WTC11 (cell line): ENCODE measurements around the gene RNF115. TPM values are rescaled to one million over a fixed set of nuclear protein-coding genes. Genes with fewer than 3 reads are reported as not detected.
"Not testable (repeated sequence)": the region's sequence is repeated elsewhere in the genome, so short reads cannot be mapped to it uniquely, and the experiment has no call there.

Experiments
- ATAC-seq: fragments of 200-7000 bp; cut with Tn5 transposase; 2 replicates; pipeline ENCODE4 v1.10.0; 2021; ENCODE audit warnings: mild to moderate bottlenecking, moderate library complexity
- CTCF ChIA-PET: fragments of 300-600 bp; sonication (Branson Sonifier 250); formaldehyde crosslinking; loops from one replicate; lab custom pipeline; 2021; ENCODE audit warnings: antibody characterized with exemption; lab: Charles Lee
- POLR2A ChIA-PET: fragments of 350-600 bp; sonication (Branson Sonifier 250); formaldehyde crosslinking; loops from one replicate; lab custom pipeline; 2021; ENCODE audit warnings: antibody characterized with exemption; lab: Charles Lee
- DNase-seq: peaks from one replicate; pipeline ENCODE4 v3.0.0; 2021; ENCODE audit warnings: low spot score
- H3K27ac Mint-ChIP-seq: 2 replicates; pipeline ENCODE4 v1.8.0; 2021; ENCODE audit warnings: mixed read lengths
- H3K27me3 Mint-ChIP-seq: 2 replicates; pipeline ENCODE4 v1.8.0; 2021; ENCODE audit warnings: low read depth, mild to moderate bottlenecking, moderate library complexity, mixed read lengths
- H3K36me3 Mint-ChIP-seq: 2 replicates; pipeline ENCODE4 v1.8.0; 2021; ENCODE audit warnings: mixed read lengths
- H3K4me1 Mint-ChIP-seq: 2 replicates; pipeline ENCODE4 v1.8.0; 2022; ENCODE audit warnings: mixed read lengths
- H3K4me3 Mint-ChIP-seq: 2 replicates; pipeline ENCODE4 v1.8.0; 2021; ENCODE audit warnings: mild to moderate bottlenecking, moderate library complexity, mixed read lengths
- H3K9me3 Mint-ChIP-seq: 2 replicates; pipeline ENCODE4 v1.8.0; 2021; ENCODE audit warnings: mixed read lengths
- CBFB ChIP-seq: sonication (generic); formaldehyde crosslinking; IDR thresholded peaks from 2 replicates; pipeline ENCODE4 v1.8.1; 2022; ENCODE audit warnings: mild to moderate bottlenecking, low read depth, missing genetic modification reagents
- CREM ChIP-seq: sonication (generic); formaldehyde crosslinking; IDR thresholded peaks from 2 replicates; pipeline ENCODE4 v1.8.1; 2022; ENCODE audit warnings: mild to moderate bottlenecking, missing genetic modification reagents, moderate library complexity
- CTCF ChIP-seq: fragments of 200-600 bp; IDR thresholded peaks from 2 replicates; pipeline ENCODE4 v1.8.0; 2022; ENCODE audit warnings: antibody characterized with exemption
- ETV6 ChIP-seq: sonication (generic); formaldehyde crosslinking; IDR thresholded peaks from 2 replicates; pipeline ENCODE4 v1.8.1; 2022; ENCODE audit warnings: mild to moderate bottlenecking, missing genetic modification reagents
- HMGXB4 ChIP-seq: sonication (generic); formaldehyde crosslinking; IDR thresholded peaks from 2 replicates; pipeline ENCODE4 v1.8.1; 2023; ENCODE audit warnings: mild to moderate bottlenecking, moderate library complexity, missing genetic modification reagents
- MLX ChIP-seq: sonication (generic); formaldehyde crosslinking; IDR thresholded peaks from 2 replicates; pipeline ENCODE4 v1.8.1; 2023; ENCODE audit warnings: mild to moderate bottlenecking, missing genetic modification reagents, moderate library complexity
- PRRX2 ChIP-seq: fragments of 250-450 bp; sonication (Bioruptor Pico); IDR thresholded peaks from 2 replicates; pipeline ENCODE4 v1.8.0; 2021; ENCODE audit warnings: mild to moderate bottlenecking
- SP1 ChIP-seq: sonication (generic); formaldehyde crosslinking; conservative IDR thresholded peaks from 2 replicates; pipeline ENCODE4 v1.8.1; 2022; ENCODE audit warnings: missing genetic modification reagents
- ZNF232 ChIP-seq: sonication (generic); formaldehyde crosslinking; IDR thresholded peaks from 2 replicates; pipeline ENCODE4 v1.8.0; 2022; ENCODE audit warnings: mild to moderate bottlenecking, missing genetic modification reagents
- ZNF423 ChIP-seq: fragments of 250-450 bp; sonication (Bioruptor Pico); IDR thresholded peaks from 2 replicates; pipeline ENCODE4 v2.1.2; 2022; ENCODE audit warnings: mild to moderate bottlenecking, moderate library complexity
- ZNF532 ChIP-seq: fragments of 250-450 bp; sonication (Bioruptor Pico); IDR thresholded peaks from 2 replicates; pipeline ENCODE4 v1.9.0; 2021; ENCODE audit warnings: mild to moderate bottlenecking, borderline replicate concordance
- total RNA-seq: library from RNA; stranded (reverse); gene quantifications from 3 replicates; pipeline ENCODE4 v1.2.3, GENCODE V29; 2021

RNF115 gene
- total RNA-seq, 1 experiment from 2014 or later: 8.1 TPM

GRCh38 chr1:145729196-145729595 is 94.7 kb downstream of the RNF115 start (continued):
- TF ChIP-seq ZNF532 (CRISPR knock-in tag): no peak
- TF ChIP-seq ZNF232: no peak

- CTCF ChIA-PET: not testable (repeated sequence)
Observed at GRCh38 chr1:145726193-145726592, 97.7 kb downstream of the RNF115 start.

GRCh38 chr1:145720878-145721671 is 102.8 kb downstream of the RNF115 start:
- POLR2A ChIA-PET: no interaction called here
- H3K27ac Mint-ChIP-seq: no peak overlapping the region

More at GRCh38 chr1:145726193-145726592, 97.7 kb downstream of the RNF115 start:
- H3K4me1 Mint-ChIP-seq: peaks cover 14% of the 10 kb centered on the region
- DNase-seq, H3K9me3 Mint-ChIP-seq, H3K27me3 Mint-ChIP-seq, POLR2A ChIA-PET, ATAC-seq, H3K27ac Mint-ChIP-seq, H3K36me3 Mint-ChIP-seq, H3K4me3 Mint-ChIP-seq: not testable (repeated sequence)

More at GRCh38 chr1:145720878-145721671, 102.8 kb downstream of the RNF115 start:
- Mint-ChIP-seq H3K36me3 (no peaks in the 10 kb centered on the region), H3K4me3 (peak overlapping the region; percentile 66), H3K27me3 (peaks cover 28% of the 10 kb centered on the region), H3K4me1 (peaks cover 8% of the 10 kb centered on the region), H3K9me3 (no peaks in the 10 kb centered on the region)
- TF ChIP-seq ETV6 (CRISPR knock-in tag) (peak; percentile 57; the same call in 1 of the 2 replicates), CTCF (peak; percentile 98), MLX (CRISPR knock-in tag) (no peak), CBFB (CRISPR knock-in tag) (no peak), HMGXB4 (CRISPR knock-in tag) (no peak), CREM (CRISPR knock-in tag) (0 out of 2 replicates have a peak, but pooled peaks have one; percentile 29), PRRX2 (CRISPR knock-in tag) (no peak), SP1 (CRISPR knock-in tag) (no peak), ZNF532 (CRISPR knock-in tag) (no peak), ZNF423 (CRISPR knock-in tag) (no peak)
- peak; percentile 93 for ATAC-seq
- CTCF ChIA-PET: interaction anchor here (0.5 to 2.2 kb wide), 13 partner anchors 8 to 202 kb away, joined by 3 to 12 read pairs (median 5); partner anchors contain the start of genes NUDT17 and PDZK1
- DNase-seq: peak; percentile 88
